Endodermal cell (in vitro differentiated cells): ENCODE results near the gene IQCM. TPM values are rescaled to one million over a fixed set of nuclear protein-coding genes. Genes with fewer than 3 reads are reported as not detected.

ENCODE experiments used
- DNase-seq: peaks from one replicate; pipeline ENCODE4 v3.0.0-alpha.2; 2017
- H3K27ac ChIP-seq: 2 replicates; pipeline ENCODE4 v1.5.1; 2013; ENCODE audit warnings: mild to moderate bottlenecking, low read depth, low read length, moderate library complexity
- H3K27me3 ChIP-seq: 2 replicates; pipeline ENCODE4 v1.6.1; 2013; ENCODE audit warnings: mild to moderate bottlenecking, low read length, moderate library complexity; ENCODE audit not compliant: insufficient read depth, control insufficient read depth, poor library complexity, severe bottlenecking
- H3K36me3 ChIP-seq: 2 replicates; pipeline ENCODE4 v1.7.0; 2013; ENCODE audit warnings: mild to moderate bottlenecking, low read length, moderate library complexity; ENCODE audit not compliant: control insufficient read depth, insufficient read depth
- H3K4me1 ChIP-seq: one replicate; pipeline ENCODE4 v1.7.0; 2013; ENCODE audit warnings: low read length; ENCODE audit not compliant: control insufficient read depth, insufficient read depth
- H3K4me3 ChIP-seq: 2 replicates; pipeline ENCODE4 v1.5.1; 2013; ENCODE audit warnings: mild to moderate bottlenecking, low read length, moderate library complexity
- H3K9ac ChIP-seq: 2 replicates; pipeline ENCODE4 v1.6.1; 2013; ENCODE audit warnings: mild to moderate bottlenecking, low read length, moderate library complexity; ENCODE audit not compliant: poor library complexity, severe bottlenecking; ENCODE audit errors: extremely low read depth
- H3K9me3 ChIP-seq: 2 replicates; pipeline ENCODE4 v1.6.1; 2013; ENCODE audit warnings: mild to moderate bottlenecking, low read length, moderate library complexity; ENCODE audit not compliant: control insufficient read depth
- H3K27ac Mint-ChIP-seq: 2 replicates; pipeline ENCODE4 v1.8.0; 2020; ENCODE audit warnings: mixed read lengths
- H3K27me3 Mint-ChIP-seq: 2 replicates; pipeline ENCODE4 v1.8.0; 2021; ENCODE audit warnings: mild to moderate bottlenecking, mixed read lengths; ENCODE audit not compliant: insufficient read depth
- H3K36me3 Mint-ChIP-seq: 2 replicates; pipeline ENCODE4 v1.8.0; 2020; ENCODE audit warnings: low read depth, mixed read lengths
- H3K4me1 Mint-ChIP-seq: 2 replicates; pipeline ENCODE4 v1.8.0; 2020; ENCODE audit warnings: mixed read lengths
- H3K4me3 Mint-ChIP-seq: 2 replicates; pipeline ENCODE4 v1.8.0; 2020; ENCODE audit warnings: mild to moderate bottlenecking, moderate library complexity, mixed read lengths
- H3K9me3 Mint-ChIP-seq: 2 replicates; pipeline ENCODE4 v1.8.0; 2020; ENCODE audit warnings: mild to moderate bottlenecking, mixed read lengths
- WGBS, 2 experiments: methylation state at CpG; one replicate each; pipeline versions ENCODE4 v1.1.5 to v1.1.7; 2013; ENCODE audit warnings: missing lambda C conversion rate in 2 of 2, mixed read lengths in 1 of 2; ENCODE audit not compliant: insufficient coverage in 1 of 2, insufficient read length in 1 of 2; 5-methylcytosine and 5-hydroxymethylcytosine counted together
- total RNA-seq, 2 donors: library from RNA; stranded (reverse); fragmentation: NEBNext Ultra II Directional in 1 of 2; extraction: Animal tissue kit (Norgen Biotek cat#: 25700) in 1 of 2; gene quantifications; 2 replicates in 1 of 2; 3 replicates in 1 of 2; pipeline ENCODE4 v1.2.1, GENCODE V29; 2021
- TF ChIP-seq, protein P1 (sequence below): fragments of 200-600 bp; sonication (generic); conservative IDR thresholded peaks from 2 replicates; pipeline ENCODE4 v1.5.0; 2021; ENCODE audit warnings: antibody characterized with exemption, mild to moderate bottlenecking

IQCM gene
- total RNA-seq, 2 donors from 2014 or later, result not detected

DNA sequence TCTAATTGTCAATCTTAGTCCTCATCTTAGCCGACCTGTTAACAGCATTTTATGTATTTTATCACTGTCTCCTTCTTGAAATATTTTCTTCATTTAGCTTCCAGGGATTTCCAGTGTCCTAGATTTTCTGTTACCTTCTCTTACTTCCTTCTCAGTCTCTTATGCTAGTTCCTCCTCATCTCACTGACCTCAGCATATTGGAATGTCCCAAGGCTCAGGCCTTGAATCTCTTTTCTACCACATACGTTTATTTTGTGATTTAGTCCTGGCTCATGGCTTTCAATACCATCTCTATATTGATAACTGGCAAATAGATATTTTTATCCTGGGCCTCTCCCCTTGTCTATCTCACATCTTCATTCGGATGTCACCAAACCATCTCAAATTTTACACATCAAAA, 61.1 kb downstream of the IQCM start:
- H3K27me3 ChIP-seq, result no peaks in the 10 kb centered on the region
- DNase-seq, result no peak
- no peaks in the 10 kb centered on the region for H3K4me1 ChIP-seq
- H3K27ac Mint-ChIP-seq, result no peak overlapping the region
- H3K27me3 Mint-ChIP-seq, result no peaks in the 10 kb centered on the region
- peaks cover 4% of the 10 kb centered on the region for H3K4me1 Mint-ChIP-seq
- no peaks in the 10 kb centered on the region for H3K9me3 Mint-ChIP-seq
- 78 to 85% methylated on average over 3 of the region's 3 CpGs for WGBS, 2 experiments
- no peaks in the 10 kb centered on the region for H3K36me3 ChIP-seq
- no peak overlapping the region for H3K4me3 ChIP-seq
- no peaks in the 10 kb centered on the region for H3K9me3 ChIP-seq
- H3K4me3 Mint-ChIP-seq, result no peak overlapping the region
- no peaks in the 10 kb centered on the region for H3K36me3 Mint-ChIP-seq
- H3K27ac ChIP-seq, result no peak overlapping the region
- no peak overlapping the region for H3K9ac ChIP-seq
- TF ChIP-seq, protein P1, sequence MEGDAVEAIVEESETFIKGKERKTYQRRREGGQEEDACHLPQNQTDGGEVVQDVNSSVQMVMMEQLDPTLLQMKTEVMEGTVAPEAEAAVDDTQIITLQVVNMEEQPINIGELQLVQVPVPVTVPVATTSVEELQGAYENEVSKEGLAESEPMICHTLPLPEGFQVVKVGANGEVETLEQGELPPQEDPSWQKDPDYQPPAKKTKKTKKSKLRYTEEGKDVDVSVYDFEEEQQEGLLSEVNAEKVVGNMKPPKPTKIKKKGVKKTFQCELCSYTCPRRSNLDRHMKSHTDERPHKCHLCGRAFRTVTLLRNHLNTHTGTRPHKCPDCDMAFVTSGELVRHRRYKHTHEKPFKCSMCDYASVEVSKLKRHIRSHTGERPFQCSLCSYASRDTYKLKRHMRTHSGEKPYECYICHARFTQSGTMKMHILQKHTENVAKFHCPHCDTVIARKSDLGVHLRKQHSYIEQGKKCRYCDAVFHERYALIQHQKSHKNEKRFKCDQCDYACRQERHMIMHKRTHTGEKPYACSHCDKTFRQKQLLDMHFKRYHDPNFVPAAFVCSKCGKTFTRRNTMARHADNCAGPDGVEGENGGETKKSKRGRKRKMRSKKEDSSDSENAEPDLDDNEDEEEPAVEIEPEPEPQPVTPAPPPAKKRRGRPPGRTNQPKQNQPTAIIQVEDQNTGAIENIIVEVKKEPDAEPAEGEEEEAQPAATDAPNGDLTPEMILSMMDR, result no peak

DNA sequence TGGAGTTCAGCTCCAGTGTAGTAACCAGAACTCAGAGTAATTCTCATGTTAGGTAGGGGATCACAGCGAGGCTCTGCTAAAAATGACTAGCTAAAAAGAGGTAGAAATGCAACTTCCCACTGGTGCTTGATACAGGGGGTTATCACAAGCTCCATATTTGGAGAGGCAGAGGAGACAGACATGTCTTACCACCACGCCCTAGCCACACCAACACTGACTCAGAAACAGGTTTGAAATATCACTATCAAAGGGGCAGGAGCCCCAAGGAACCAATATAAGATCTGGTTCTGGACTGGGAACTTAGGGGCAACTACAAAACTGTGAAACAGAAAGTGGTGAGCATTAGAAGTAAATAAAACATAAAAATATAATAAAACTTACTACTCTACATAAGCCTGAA, 62.9 kb downstream of the IQCM start:
- H3K27me3 ChIP-seq, result no peaks in the 10 kb centered on the region
- no peaks in the 10 kb centered on the region for H3K27me3 Mint-ChIP-seq
- WGBS, 2 experiments, result 88% methylated on average over 2 of the region's 2 CpGs; no CpG with 5 or more reads in 1 of the 2 experiments
- peaks cover 4% of the 10 kb centered on the region for H3K4me1 Mint-ChIP-seq
- H3K4me1 ChIP-seq, result no peaks in the 10 kb centered on the region
- no peaks in the 10 kb centered on the region for H3K9me3 ChIP-seq
- H3K36me3 ChIP-seq, result no peaks in the 10 kb centered on the region
- no peaks in the 10 kb centered on the region for H3K36me3 Mint-ChIP-seq
- H3K9me3 Mint-ChIP-seq, result no peaks in the 10 kb centered on the region
- TF ChIP-seq, protein P1, result no peak
- H3K9ac ChIP-seq, result no peak overlapping the region
- no peak overlapping the region for H3K4me3 Mint-ChIP-seq
- DNase-seq, result no peak
- no peak overlapping the region for H3K27ac ChIP-seq
- H3K27ac Mint-ChIP-seq, result no peak overlapping the region
- no peak overlapping the region for H3K4me3 ChIP-seq

DNA sequence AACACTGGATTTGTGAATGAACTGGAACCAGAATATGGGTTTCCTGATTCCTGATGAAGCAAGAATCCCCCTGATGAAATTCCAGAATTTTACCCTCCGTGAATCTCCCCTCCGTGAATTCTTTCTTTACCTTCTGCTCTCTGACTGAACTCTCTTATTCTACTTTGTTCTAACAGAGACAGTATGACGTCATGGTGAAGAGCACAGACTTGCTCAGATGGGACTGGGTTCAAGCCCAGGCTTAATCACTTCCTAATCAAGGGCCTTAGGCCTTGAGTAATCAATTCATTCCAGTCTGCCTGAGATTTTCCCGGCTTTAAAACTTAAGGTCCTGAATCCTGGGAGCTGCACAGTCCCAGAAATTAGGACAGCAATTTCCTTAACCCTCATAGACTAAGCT, 64.5 kb downstream of the IQCM start:
- WGBS, 2 experiments, result 81 to 87% methylated on average over 4 of the region's 4 CpGs
- H3K27me3 Mint-ChIP-seq, result no peaks in the 10 kb centered on the region
- no peaks in the 10 kb centered on the region for H3K9me3 Mint-ChIP-seq
- no peak overlapping the region for H3K4me3 ChIP-seq
- no peaks in the 10 kb centered on the region for H3K36me3 Mint-ChIP-seq
- H3K27ac ChIP-seq, result no peak overlapping the region
- no peaks in the 10 kb centered on the region for H3K27me3 ChIP-seq
- H3K9me3 ChIP-seq, result no peaks in the 10 kb centered on the region
- DNase-seq, result no peak
- TF ChIP-seq, protein P1, result no peak
- no peak overlapping the region for H3K27ac Mint-ChIP-seq
- no peaks in the 10 kb centered on the region for H3K36me3 ChIP-seq
- H3K4me1 ChIP-seq, result no peaks in the 10 kb centered on the region
- no peak overlapping the region for H3K4me3 Mint-ChIP-seq
- H3K9ac ChIP-seq, result no peak overlapping the region
- H3K4me1 Mint-ChIP-seq, result peaks cover 7% of the 10 kb centered on the region
